Breast epithelium (tissue), 3 donors: ENCODE data around the gene TMSB15B.

Experiments
- POLR2A ChIP-seq: fragments of 450-650 bp; IDR thresholded peaks from one replicate; pipeline ENCODE4 v1.6.1; 2016; ENCODE audit warnings: antibody characterized with exemption, mild to moderate bottlenecking, moderate library complexity
- POLR2AphosphoS5 ChIP-seq, 3 donors: sonication (generic); formaldehyde crosslinking; IDR thresholded peaks; one replicate each; pipeline ENCODE4 v1.6.1; 2017; ENCODE audit warnings: antibody characterized with exemption in 3 of 3
- TF ChIP-seq, protein P1 (sequence below), 3 donors: fragments of 450-650 bp; IDR thresholded peaks; one replicate each; pipeline ENCODE4 v1.5.1; 2016 to 2017; ENCODE audit warnings: antibody characterized with exemption in 3 of 3, mild to moderate bottlenecking in 3 of 3, moderate library complexity in 3 of 3

- TF ChIP-seq, protein P1, sequence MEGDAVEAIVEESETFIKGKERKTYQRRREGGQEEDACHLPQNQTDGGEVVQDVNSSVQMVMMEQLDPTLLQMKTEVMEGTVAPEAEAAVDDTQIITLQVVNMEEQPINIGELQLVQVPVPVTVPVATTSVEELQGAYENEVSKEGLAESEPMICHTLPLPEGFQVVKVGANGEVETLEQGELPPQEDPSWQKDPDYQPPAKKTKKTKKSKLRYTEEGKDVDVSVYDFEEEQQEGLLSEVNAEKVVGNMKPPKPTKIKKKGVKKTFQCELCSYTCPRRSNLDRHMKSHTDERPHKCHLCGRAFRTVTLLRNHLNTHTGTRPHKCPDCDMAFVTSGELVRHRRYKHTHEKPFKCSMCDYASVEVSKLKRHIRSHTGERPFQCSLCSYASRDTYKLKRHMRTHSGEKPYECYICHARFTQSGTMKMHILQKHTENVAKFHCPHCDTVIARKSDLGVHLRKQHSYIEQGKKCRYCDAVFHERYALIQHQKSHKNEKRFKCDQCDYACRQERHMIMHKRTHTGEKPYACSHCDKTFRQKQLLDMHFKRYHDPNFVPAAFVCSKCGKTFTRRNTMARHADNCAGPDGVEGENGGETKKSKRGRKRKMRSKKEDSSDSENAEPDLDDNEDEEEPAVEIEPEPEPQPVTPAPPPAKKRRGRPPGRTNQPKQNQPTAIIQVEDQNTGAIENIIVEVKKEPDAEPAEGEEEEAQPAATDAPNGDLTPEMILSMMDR (IDR thresholded peaks at IDR 0.05) = no peak
- TF ChIP-seq POLR2AphosphoS5 (IDR thresholded peaks at IDR 0.05) (no peak), POLR2A (no peak)
Measured at GRCh38 chrX:104008831-104009230, 46.4 kb downstream of the TMSB15B start.
